ENCODE results near the gene CCDC117.

CCDC117 gene

DNA sequence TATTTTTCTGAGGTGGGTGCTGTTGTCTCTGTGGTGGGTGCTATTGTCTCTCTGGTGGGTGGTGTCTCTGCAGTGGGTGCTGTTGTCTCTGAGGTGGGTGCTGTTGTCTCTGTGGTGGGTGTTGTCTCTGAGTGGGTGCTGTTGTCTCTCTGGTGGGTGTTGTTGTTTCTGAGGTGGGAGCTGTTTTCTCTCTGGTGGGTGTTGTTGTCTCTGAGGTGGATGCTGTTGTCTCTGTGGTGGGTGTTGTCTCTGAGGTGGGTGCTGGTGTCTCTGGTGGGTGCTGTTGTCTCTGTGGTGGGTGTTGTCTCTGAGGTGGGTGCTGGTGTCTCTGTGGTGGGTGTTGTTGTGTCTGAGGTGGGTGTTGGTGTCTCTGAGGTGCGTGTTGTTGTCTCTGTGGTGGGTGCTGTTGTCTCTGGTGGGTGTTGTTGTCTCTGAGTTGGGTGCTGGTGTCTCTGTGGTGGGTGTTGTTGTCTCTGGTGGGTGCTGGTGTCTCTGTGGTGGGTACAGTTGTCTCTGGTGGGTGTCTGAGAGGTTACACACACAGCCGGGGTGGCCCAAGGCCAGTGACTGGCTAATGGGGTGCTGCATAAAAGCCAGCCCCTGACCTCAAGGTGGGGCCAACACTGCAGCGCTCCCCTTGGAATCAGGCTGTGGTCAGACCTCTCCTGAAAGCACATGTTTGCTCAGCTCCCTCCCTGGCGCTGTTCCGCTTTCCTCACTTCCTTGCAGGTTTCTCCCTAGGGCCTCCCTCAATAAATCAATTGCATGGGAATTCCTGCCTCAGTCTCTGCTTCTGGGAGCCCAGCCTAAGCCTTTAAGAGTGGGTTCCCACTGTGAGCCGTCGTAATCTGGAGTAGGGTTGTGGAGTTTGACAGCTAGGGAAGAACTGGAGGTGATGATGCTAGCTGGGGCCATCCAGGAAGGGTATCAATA lies 58.9 kb downstream of the CCDC117 start:
- DNase-seq = no peak

DNA sequence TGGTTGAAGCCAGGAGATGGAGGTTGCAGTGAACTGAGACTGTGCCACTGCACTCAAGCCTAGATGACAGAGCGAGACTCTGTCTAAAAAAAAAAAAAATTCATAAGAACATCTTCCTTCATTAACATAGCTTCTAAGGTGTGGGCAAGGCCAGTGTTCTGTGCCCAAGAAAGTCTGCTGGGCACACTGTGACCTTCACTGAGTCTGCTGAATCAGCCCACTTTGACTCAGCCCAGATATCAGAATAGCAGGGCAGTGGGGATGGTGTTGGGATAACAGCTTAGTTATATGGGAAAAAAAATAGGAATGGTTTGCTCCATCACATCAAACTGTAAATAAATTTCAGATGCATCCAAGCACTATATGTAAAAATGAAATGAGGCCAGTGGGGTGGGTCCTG lies 60.2 kb downstream of the CCDC117 start:
- no peak for DNase-seq

GRCh38 chr22:28833276-28833923 lies 60.9 kb downstream of the CCDC117 start:
- no peak for DNase-seq

GRCh38 chr22:28835630-28836189 lies 63.2 kb downstream of the CCDC117 start:
- no peak for DNase-seq

DNA sequence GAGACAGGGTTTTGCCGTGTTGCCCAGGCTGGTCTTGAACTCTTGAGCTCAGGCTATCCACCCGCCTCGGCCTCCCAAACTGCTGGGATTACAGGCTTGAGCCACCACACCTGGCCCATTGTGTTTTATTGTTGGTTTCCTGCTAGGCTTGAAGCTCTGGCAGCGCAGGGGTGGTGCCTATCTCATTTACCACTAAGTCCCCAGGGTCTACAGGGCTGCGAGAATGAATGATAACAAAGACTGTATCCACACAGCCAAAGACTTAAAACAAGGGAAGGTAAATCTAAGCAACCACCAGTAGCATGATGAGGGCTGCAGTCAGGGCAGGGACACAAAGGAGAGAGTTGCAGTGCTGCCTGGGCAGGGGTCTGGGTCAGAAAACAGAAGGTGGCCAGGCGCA lies 65.1 kb downstream of the CCDC117 start:
- DNase-seq = no peak
